GM21447 (cell line): ENCODE measurements around the gene WWP2.
"Not testable (repeated sequence)": the region's sequence is repeated elsewhere in the genome, so short reads cannot be mapped to it uniquely, and the experiment has no call there.

Experiments used
- ATAC-seq: cut with Tn5 transposase; IDR thresholded peaks from one replicate; pipeline ENCODE4 v1.9.1; 2021; ENCODE audit not compliant: unreplicated experiment

WWP2 gene

GRCh38 chr16:69793526-69793925 is 31.4 kb downstream of the WWP2 start:
- ATAC-seq, result no peak

DNA sequence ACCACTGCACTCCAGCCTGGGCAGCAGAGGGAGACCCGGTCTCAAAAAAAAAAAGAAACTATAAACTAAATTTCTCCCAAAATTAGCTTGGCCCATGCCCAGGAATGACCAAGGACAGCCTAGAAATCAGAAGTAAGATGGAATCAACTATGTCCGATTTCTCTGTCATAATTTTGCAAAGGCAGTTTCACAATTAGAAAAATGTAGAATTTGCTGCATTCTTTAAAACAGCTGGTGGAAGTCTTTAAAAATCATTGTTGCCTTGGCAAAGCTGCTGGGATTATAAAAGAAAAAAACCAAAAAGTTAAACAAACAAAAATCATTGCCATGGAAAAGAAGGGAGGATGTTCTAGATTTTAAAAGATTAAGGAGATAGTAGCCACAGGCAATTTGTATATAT is 32.4 kb downstream of the WWP2 start:
- ATAC-seq, result no peak

DNA sequence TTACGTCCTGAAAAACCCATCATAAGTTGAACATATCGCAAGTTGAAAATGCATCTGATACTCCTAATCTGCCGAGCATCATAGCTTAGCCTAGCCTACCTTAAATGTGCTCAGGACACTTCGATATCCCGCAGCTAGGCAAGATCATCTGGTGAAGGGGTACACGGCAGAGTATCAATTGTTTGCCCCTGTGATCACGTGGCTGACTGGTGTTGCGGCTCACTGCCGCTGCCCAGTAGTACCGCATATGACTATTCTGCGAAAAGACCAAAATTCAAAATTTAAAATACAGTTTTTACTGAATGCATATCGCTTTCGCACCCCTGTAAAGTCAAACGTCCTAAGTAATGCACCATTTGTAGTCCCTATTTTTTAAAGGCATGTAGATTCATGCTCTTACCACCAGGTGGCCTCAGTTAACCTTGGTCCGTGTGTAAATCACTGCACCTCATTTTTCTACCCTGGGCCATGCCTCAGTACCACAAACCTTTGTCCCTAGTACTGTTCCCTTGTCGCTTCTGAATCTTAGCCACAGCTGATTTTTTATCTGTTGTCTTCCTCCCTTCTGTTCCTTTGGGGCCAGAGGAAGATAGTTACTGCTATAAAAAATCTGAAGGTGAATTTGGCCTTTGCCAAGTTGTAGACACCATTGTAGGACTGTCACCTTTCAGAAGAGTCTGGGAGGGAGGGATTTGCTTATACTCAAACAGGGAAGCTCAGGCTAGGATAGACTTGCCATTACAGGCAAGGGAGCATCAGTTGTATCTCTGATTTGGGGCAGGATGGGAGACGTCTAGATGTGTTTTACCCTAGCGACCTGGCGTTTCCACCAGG is 34.4 kb downstream of the WWP2 start:
- no peak for ATAC-seq

- no peak for ATAC-seq
These were observed 36.3 kb downstream of the WWP2 start for GRCh38 chr16:69798466-69798865.

DNA sequence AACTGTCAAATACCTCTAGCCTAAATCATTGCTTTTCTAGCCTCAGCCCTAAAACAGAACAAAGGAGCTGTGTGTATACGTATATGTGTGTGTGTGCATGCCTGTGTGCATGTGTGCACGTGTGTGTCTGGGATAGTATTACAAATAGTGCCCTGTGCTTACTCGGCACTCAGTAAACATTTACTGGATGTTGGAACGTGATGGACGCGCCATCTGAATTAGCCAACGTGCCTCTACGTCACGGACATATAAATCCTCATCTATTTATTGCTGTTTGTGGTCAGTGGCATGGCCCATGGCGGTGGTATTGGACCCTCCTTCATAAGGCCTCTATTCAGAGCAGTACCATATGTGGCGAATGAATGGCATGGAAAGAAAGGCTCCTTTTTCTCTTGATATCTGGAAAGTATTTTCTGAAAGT is 37.5 kb downstream of the WWP2 start:
- no peak for ATAC-seq

DNA sequence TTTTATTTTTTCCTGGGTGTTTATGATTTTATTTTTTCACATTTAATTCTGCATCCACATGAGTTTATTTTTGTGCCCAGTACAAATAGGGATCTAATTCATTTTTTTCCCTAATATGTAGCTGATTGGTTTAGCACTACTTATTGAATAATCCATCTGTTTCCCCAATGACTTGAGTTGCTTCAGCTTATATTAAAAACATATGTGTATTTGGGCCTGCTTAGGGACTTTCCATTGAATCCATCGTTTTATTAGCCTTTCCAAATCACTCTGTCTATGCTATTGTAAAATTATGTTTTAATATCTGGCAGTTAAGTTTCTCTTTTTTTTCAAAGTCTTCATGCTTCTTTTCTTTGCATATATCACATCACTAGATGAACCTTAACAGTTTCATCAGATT is 42.2 kb downstream of the WWP2 start:
- ATAC-seq, result no peak

DNA sequence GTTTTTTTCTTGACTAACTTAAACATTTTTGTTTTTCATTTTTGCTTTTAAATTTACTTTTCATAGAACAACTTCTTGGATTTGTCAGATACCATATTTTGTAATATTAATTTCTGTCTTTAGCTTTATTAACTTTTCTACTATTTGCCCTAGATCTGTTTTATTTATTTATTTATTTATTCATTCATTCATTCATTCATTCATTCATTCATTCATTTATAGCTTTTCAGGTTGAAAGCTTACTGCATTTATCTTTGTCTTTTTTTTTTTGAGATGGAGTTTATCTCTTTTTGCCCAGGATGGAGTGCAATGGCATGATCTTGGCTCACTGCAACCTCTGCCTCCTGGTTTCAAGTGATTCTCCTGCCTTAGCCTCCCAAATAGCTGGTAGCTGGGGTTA is 44.6 kb downstream of the WWP2 start:
- not testable (repeated sequence) for ATAC-seq

GRCh38 chr16:69812688-69813014 is 50.5 kb downstream of the WWP2 start:
- ATAC-seq, result no peak

GRCh38 chr16:69814078-69814477 is 51.9 kb downstream of the WWP2 start:
- ATAC-seq, result no peak

DNA sequence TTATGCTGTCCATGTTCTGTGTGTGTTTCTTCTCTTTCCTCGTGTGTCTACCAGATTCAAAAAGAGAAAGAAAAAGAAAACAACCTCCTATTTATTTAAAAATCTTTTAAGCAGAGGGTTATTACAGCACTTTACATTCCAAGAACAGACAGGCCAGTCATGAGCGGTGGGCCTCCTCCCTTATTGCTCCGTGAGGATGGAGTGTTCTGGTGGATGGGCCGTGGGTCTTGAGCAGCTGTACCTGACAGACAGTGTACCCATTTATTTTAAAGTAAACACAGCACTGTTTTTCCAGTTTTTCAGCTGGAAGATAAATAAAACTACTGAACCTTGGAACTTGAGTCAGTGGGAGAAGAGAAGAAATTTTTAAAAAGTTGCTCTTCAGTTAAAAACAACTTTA is 52.4 kb downstream of the WWP2 start:
- ATAC-seq, result no peak

- ATAC-seq, result not testable (repeated sequence)
These were observed 53.2 kb downstream of the WWP2 start for GRCh38 chr16:69815216-69815883.

DNA sequence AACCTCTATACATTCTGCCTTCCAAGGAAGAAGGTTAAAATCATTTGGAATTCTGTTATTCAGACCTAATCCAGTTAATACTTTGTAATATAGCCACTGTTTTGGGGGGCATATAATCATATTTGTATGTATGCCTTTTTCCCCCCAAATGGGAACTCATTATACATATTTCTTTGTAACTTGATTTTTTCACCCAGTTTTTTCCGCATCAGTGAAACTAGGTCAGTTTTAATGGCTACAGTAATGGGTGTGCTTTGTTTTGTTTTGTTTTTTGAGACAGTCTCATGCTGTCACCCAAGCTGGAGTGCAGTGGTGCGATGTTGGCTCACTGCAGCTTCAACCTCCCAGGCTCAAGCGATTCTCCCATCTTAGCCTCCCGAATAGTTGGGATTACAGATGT is 54.9 kb downstream of the WWP2 start:
- no peak for ATAC-seq

- no peak for ATAC-seq
These were observed 56.9 kb downstream of the WWP2 start for GRCh38 chr16:69818891-69819545.

GRCh38 chr16:69820926-69821541 is 58.9 kb downstream of the WWP2 start:
- ATAC-seq, result no peak

DNA sequence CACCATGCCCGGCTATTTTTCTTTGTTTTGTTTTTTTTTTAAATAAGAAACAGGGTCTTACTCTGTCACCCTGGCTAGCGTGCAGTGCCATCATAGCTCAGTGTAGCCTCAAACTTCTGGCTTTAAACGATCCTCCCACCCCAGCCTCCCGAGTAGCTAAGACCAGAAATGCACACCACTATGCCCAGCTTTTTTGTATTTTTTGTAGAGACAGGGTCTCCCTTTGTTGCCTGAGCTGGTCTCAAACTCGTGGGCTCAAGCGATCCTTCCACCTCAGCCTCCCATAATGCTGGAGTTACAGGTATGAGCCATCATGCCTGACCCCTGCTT is 59.7 kb downstream of the WWP2 start:
- no peak for ATAC-seq

DNA sequence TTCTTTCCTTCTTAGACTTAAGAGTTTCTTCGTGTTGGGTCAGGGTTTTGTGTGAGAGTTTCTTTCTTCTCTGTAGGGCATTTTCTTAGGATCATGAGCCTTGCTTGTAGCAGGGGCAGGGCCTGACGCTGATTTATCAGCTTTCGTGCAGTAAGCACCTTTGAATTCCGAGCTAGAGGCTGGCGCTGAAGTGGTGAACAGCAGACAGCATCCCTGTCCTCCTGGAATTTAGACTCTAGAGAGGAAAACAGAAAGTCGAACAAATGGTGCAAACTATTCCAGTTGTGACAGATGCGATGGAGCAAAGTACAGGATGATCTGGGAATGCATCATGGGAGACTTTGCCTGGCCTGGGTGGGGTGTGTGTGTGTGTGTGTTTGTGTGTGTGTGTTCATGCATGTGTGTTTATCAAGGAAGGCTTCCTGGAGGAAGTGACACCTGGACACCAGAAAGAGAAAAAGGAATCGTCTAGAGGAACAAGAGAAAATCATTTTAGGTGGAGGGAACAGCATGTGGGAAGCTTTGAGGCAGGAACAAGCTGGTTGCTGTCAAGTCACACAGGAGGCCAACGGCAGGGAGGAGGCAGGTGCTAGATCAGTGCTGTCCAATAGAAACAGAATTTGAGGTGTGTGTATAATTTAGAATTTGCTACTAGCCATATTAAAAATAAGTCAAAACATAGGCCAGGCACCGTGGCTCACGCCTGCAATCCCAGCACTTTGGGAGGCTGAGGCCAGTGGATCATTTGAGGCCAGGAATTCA is 60.2 kb downstream of the WWP2 start:
- ATAC-seq, result no peak

DNA sequence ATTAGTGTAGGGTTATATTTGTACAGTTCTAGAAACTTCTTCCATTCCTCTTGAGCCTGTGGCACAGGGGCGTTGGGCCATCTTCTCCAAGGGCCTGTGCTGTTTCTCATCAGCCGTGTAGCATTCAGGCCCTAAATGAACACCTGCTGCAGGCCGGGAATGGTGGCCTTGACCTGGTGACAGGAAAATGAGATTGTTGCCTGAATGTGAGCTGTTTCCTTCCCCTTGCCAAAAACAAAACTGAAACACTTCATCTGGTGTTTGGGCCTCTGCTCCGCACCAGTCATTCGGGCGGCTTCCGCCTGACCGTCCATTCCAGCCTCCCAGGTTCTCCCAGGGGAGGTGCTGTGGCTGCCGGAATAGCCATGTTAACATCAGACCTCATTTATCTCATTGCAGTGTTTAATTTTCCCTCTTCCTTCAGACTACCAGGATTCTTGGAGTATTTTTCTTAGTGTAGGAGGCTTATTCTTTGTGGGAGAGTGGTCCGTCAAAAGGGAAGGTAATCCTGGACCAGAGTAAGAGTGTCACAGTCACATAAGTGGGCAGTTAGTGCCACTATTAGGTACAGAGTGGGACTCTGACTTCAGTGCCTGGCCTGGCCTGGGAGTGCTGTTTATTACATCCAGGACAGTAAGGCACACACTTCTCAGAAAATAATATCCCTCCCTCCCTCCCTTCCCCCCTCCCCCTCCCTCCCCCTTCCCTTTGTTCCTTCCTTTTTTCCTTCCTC is 61.9 kb downstream of the WWP2 start:
- peak; percentile 95 for ATAC-seq

DNA sequence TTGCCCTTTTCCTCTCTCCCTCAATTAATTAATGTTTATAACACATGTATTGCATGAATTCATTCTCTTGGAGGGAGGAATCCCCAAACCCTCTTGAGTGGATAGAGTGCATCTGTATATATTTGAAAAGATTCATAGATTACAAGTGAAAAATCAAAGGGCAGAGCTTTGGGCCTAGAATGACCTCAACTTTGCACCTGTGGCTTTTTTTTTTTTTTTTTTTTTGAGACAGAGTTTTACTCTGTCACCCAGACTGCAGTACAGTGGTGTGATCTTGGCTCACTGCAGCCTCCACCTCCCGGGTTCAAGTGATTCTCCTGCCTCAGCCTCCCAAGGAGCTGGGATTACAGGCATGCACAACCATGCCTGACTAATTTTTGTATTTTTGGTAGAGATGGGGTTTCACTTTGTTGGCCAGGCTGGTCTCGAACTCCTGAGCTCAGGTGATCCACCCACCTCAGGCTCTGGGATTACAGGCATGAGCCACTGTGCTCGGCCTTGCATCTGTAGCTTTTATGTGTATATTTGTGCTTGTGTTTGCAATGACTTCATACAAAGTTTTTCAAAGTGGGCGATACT is 62.5 kb downstream of the WWP2 start:
- ATAC-seq, result not testable (repeated sequence)

DNA sequence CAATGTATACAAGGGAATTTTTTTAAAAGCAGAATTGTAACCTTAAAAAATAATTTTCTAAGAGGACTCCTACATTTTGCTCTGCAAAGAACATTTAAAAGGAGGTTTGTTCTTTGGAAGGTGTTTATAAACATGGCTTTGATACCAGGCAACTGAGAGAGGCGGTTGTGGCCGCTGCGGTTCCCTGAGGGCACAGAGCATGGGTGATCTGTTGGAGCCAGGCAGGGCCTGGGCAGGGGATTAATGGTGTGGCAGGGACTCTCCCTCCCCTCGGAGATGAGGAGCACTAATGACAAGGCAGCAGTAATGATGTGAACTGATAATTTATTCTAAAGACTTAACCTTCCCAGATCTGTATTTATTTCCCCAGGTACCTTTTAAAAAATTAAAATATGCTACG is 65.4 kb downstream of the WWP2 start:
- no peak for ATAC-seq

DNA sequence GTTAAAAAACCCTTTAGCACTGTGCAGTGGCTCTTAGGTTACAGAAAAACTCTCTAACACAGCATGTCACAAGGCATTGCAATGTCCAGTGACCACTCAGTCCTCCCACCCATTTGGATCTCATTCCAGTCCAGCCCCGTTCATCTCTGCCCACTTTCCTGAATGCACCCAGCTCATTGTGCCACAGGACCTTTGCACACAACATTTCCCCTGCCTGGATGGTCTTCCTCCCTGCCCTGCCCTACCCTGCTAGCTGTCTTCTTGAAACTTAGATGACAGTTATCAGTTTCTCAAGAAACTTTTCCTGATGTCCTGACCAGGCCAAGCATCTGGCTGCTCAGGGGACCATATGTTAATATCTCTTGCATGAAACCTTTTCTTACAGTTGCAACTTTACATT is 67.2 kb downstream of the WWP2 start:
- no peak for ATAC-seq
